Panc1 (cell line): Measurements from ENCODE around the gene SERPINC1. TPM values are rescaled to one million over a fixed set of nuclear protein-coding genes. Genes with fewer than 3 reads are reported as not detected.

Experiments
- ATAC-seq: fragments of 200-7000 bp; cut with Tn5 transposase; 2 replicates; pipeline ENCODE4 v1.9.1; 2020; ENCODE audit warnings: mild to moderate bottlenecking, moderate library complexity
- BruUV-seq: library from RNA; stranded (reverse); fragments of 400-500 nt; replicated peaks from 2 replicates; lab custom pipeline; 2021; lab: Mats Ljungman, UMichigan
- CTCF ChIA-PET: fragments of 300-600 bp; sonication (Branson Sonifier 250); formaldehyde crosslinking; loops from one replicate; lab custom pipeline; 2022; ENCODE audit warnings: antibody characterized with exemption; lab: Charles Lee
- POLR2A ChIA-PET: fragments of 300-600 bp; sonication (Branson Sonifier 250); formaldehyde crosslinking; loops from one replicate; lab custom pipeline; 2022; ENCODE audit warnings: antibody characterized with exemption; lab: Charles Lee
- DNase-seq: peaks from one replicate; pipeline ENCODE4 v3.0.0-alpha.2; 2010; ENCODE audit warnings: low read depth, low spot score
- H3K27ac ChIP-seq: 2 replicates; pipeline ENCODE4 v1.5.1; 2011; ENCODE audit warnings: mild to moderate bottlenecking, low read length, inconsistent platforms
- H3K27me3 ChIP-seq: fragments of 200-500 bp; sonication (Bioruptor generic); 2 replicates; pipeline ENCODE4 v1.6.0; 2014; ENCODE audit warnings: low read length, inconsistent platforms; ENCODE audit not compliant: control insufficient read depth, insufficient read depth
- H3K36me3 ChIP-seq: fragments of 200-500 bp; sonication (Bioruptor generic); 2 replicates; pipeline ENCODE4 v1.5.1; 2014; ENCODE audit warnings: inconsistent platforms, mild to moderate bottlenecking, low read length, moderate library complexity; ENCODE audit not compliant: control insufficient read depth, insufficient read depth
- H3K4me1 ChIP-seq: 2 replicates; pipeline ENCODE4 v1.5.1; 2011; ENCODE audit warnings: inconsistent platforms, mild to moderate bottlenecking, low read length, moderate library complexity; ENCODE audit not compliant: control insufficient read depth, insufficient read depth
- H3K4me3 ChIP-seq, 2 experiments: 2 replicates each; pipeline ENCODE4 v1.5.1; 2011 to 2012; ENCODE audit warnings: low read depth in 2 of 2, low read length in 2 of 2, mild to moderate bottlenecking in 2 of 2, inconsistent platforms in 1 of 2, moderate library complexity in 1 of 2
- H3K9me3 ChIP-seq: fragments of 200-500 bp; sonication (Bioruptor generic); 2 replicates; pipeline ENCODE4 v1.5.1; 2014; ENCODE audit warnings: low read depth, mild to moderate bottlenecking, inconsistent platforms, low read length, moderate library complexity; ENCODE audit not compliant: control insufficient read depth, insufficient read depth
- POLR2AphosphoS5 ChIP-seq: IDR thresholded peaks from 2 replicates; pipeline ENCODE4 v1.6.1; 2012; ENCODE audit warnings: mild to moderate bottlenecking, low read depth, low read length, moderate library complexity
- SIN3A ChIP-seq: IDR thresholded peaks from 2 replicates; pipeline ENCODE4 v1.6.1; 2012; ENCODE audit warnings: low read depth, mild to moderate bottlenecking, low read length, moderate library complexity, borderline replicate concordance; ENCODE audit not compliant: insufficient read depth
- TCF7L2 ChIP-seq: IDR thresholded peaks from 2 replicates; pipeline ENCODE4 v1.6.1; 2011; ENCODE audit warnings: mild to moderate bottlenecking, low read depth, low read length, inconsistent platforms
- in situ Hi-C: cut with HindIII; loops from 2 replicates; pipeline ENCODE4 v1.10.0; 2016; ENCODE audit warnings: low sequenced_read_pairs, low pct_unique_long_range_greater_than_20kb
- intact Hi-C: fragments of 100-400 bp; cut with micrococcal nuclease; formaldehyde crosslinking; loops from one replicate; pipeline ENCODE4 v1.10.0; 2022; ENCODE audit not compliant: unreplicated experiment
- total RNA-seq: library from RNA; stranded (reverse); gene quantifications from one replicate; pipeline ENCODE4 v1.2.1, GENCODE V29; 2021; ENCODE audit not compliant: unreplicated experiment
- TF ChIP-seq, protein P1 (sequence below): fragments of 450-650 bp; IDR thresholded peaks from 2 replicates; pipeline ENCODE4 v1.5.1; 2017; ENCODE audit warnings: mild to moderate bottlenecking
- TF ChIP-seq, protein P2 (sequence below), 2 experiments: IDR thresholded peaks; 2 replicates each; pipeline ENCODE4 v1.6.1; 2011 to 2012; ENCODE audit warnings: low read depth in 2 of 2, control low read depth in 1 of 2, low read length in 1 of 2, mild to moderate bottlenecking in 1 of 2, moderate library complexity in 1 of 2; ENCODE audit not compliant: insufficient read depth in 1 of 2

SERPINC1 gene
- total RNA-seq, 1 experiment from 2014 or later = 0.64 TPM

- no peaks in the 10 kb centered on the region for H3K27me3 ChIP-seq
- H3K4me1 ChIP-seq = no peaks in the 10 kb centered on the region
- no peak overlapping the region for H3K27ac ChIP-seq
- no peak for ATAC-seq
- DNase-seq = no peak
- no peaks in the 10 kb centered on the region for H3K9me3 ChIP-seq
- no peak overlapping the region for H3K4me3 ChIP-seq
- POLR2A ChIA-PET = no interaction called here
- in situ Hi-C loops = no loop called here
- BruUV-seq = no TSS peak
- no peak for TF ChIP-seq TCF7L2
- TF ChIP-seq, protein P1, sequence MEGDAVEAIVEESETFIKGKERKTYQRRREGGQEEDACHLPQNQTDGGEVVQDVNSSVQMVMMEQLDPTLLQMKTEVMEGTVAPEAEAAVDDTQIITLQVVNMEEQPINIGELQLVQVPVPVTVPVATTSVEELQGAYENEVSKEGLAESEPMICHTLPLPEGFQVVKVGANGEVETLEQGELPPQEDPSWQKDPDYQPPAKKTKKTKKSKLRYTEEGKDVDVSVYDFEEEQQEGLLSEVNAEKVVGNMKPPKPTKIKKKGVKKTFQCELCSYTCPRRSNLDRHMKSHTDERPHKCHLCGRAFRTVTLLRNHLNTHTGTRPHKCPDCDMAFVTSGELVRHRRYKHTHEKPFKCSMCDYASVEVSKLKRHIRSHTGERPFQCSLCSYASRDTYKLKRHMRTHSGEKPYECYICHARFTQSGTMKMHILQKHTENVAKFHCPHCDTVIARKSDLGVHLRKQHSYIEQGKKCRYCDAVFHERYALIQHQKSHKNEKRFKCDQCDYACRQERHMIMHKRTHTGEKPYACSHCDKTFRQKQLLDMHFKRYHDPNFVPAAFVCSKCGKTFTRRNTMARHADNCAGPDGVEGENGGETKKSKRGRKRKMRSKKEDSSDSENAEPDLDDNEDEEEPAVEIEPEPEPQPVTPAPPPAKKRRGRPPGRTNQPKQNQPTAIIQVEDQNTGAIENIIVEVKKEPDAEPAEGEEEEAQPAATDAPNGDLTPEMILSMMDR = no peak
- TF ChIP-seq, protein P2, sequence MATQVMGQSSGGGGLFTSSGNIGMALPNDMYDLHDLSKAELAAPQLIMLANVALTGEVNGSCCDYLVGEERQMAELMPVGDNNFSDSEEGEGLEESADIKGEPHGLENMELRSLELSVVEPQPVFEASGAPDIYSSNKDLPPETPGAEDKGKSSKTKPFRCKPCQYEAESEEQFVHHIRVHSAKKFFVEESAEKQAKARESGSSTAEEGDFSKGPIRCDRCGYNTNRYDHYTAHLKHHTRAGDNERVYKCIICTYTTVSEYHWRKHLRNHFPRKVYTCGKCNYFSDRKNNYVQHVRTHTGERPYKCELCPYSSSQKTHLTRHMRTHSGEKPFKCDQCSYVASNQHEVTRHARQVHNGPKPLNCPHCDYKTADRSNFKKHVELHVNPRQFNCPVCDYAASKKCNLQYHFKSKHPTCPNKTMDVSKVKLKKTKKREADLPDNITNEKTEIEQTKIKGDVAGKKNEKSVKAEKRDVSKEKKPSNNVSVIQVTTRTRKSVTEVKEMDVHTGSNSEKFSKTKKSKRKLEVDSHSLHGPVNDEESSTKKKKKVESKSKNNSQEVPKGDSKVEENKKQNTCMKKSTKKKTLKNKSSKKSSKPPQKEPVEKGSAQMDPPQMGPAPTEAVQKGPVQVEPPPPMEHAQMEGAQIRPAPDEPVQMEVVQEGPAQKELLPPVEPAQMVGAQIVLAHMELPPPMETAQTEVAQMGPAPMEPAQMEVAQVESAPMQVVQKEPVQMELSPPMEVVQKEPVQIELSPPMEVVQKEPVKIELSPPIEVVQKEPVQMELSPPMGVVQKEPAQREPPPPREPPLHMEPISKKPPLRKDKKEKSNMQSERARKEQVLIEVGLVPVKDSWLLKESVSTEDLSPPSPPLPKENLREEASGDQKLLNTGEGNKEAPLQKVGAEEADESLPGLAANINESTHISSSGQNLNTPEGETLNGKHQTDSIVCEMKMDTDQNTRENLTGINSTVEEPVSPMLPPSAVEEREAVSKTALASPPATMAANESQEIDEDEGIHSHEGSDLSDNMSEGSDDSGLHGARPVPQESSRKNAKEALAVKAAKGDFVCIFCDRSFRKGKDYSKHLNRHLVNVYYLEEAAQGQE (IDR thresholded peaks at IDR 0.05; ENCODE audit: insufficient read depth in 1 of 2, low read depth in 2 of 2, low read length in 1 of 2) = no peak
- no peak for TF ChIP-seq POLR2AphosphoS5
- no peak for TF ChIP-seq SIN3A
- CTCF ChIA-PET = no interaction called here
- H3K36me3 ChIP-seq = peaks cover 5% of the 10 kb centered on the region; the same call in 1 of the 2 replicates
- intact Hi-C loops = no loop called here
These were observed 27.2 kb downstream of the SERPINC1 start for GRCh38 chr1:173889885-173890284.

- ATAC-seq = no peak
- in situ Hi-C loops (no loop called here), intact Hi-C loops (no loop called here)
- TF ChIP-seq SIN3A = no peak
- TF ChIP-seq TCF7L2 = no peak
- TF ChIP-seq, protein P2 (IDR thresholded peaks at IDR 0.05; ENCODE audit: insufficient read depth in 1 of 2, low read depth in 2 of 2, low read length in 1 of 2) = no peak
- TF ChIP-seq POLR2AphosphoS5 = no peak
- TF ChIP-seq, protein P1 = no peak
- DNase-seq = no peak
- Histone ChIP-seq H3K4me1 (no peaks in the 10 kb centered on the region), H3K36me3 (peaks cover 5% of the 10 kb centered on the region; the same call in 1 of the 2 replicates), H3K27ac (no peak overlapping the region), H3K4me3 (no peak overlapping the region), H3K27me3 (no peaks in the 10 kb centered on the region), H3K9me3 (no peaks in the 10 kb centered on the region)
- CTCF ChIA-PET = no interaction called here
- no TSS peak for BruUV-seq
- POLR2A ChIA-PET = no interaction called here
These were observed 28.4 kb downstream of the SERPINC1 start for GRCh38 chr1:173888749-173889148.
